Measurements from ENCODE around the gene NOL9.

GRCh38 chr1:6503884-6504602 is 50.3 kb downstream of the NOL9 start:
- TF ChIP-seq CTCF (conservative IDR thresholded peaks at IDR 0.05): no peak
- TF ChIP-seq ZFX (IDR thresholded peaks at IDR 0.05): no peak
